HepG2 (cell line): ENCODE results near the gene STN1. TPM values are rescaled to one million over a fixed set of nuclear protein-coding genes. Genes with fewer than 3 reads are reported as not detected.
A peak's percentile ranks its signal among the peaks of the same experiment; 100 is the strongest.

ENCODE experiments used
- ATF7-NPFF ChIP-seq: sonication (generic); formaldehyde crosslinking; IDR thresholded peaks from 2 replicates; pipeline ENCODE4 v1.8.1; 2023; ENCODE audit warnings: mild to moderate bottlenecking, low read depth, missing genetic modification reagents, moderate library complexity
- BRF2 ChIP-seq: sonication (generic); formaldehyde crosslinking; IDR thresholded peaks from 2 replicates; pipeline ENCODE4 v1.8.1; 2022; ENCODE audit warnings: mild to moderate bottlenecking, missing genetic modification reagents
- DZIP1 ChIP-seq: sonication (generic); formaldehyde crosslinking; IDR thresholded peaks from 2 replicates; pipeline ENCODE4 v1.5.0; 2020; ENCODE audit warnings: mild to moderate bottlenecking, missing genetic modification reagents
- HMG20A ChIP-seq: IDR thresholded peaks from 2 replicates; pipeline ENCODE4 v1.6.1; 2016; ENCODE audit warnings: borderline replicate concordance
- NFRKB ChIP-seq: fragments of 450-650 bp; IDR thresholded peaks from 2 replicates; pipeline ENCODE4 v1.6.1; 2017
- POLR2AphosphoS5 ChIP-seq: IDR thresholded peaks from 2 replicates; pipeline ENCODE4 v1.6.1; 2012; ENCODE audit warnings: low read depth, low read length
- RNF2 ChIP-seq: fragments of 450-650 bp; conservative IDR thresholded peaks from 2 replicates; pipeline ENCODE4 v1.6.1; 2016; ENCODE audit warnings: low read depth
- SALL1 ChIP-seq: sonication (generic); formaldehyde crosslinking; IDR thresholded peaks from 2 replicates; pipeline ENCODE4 v1.8.0; 2022; ENCODE audit warnings: mild to moderate bottlenecking, missing genetic modification reagents
- TBL1XR1 ChIP-seq: fragments of 150-350 bp; IDR thresholded peaks from 2 replicates; pipeline ENCODE4 v1.6.1; 2014; ENCODE audit warnings: borderline replicate concordance, low read length; ENCODE audit not compliant: partially characterized antibody
- TFAP4 ChIP-seq: sonication (generic); IDR thresholded peaks from 2 replicates; pipeline ENCODE4 v1.6.1; 2016; ENCODE audit warnings: low read depth, borderline replicate concordance
- ZBTB43 ChIP-seq: sonication (generic); formaldehyde crosslinking; conservative IDR thresholded peaks from 2 replicates; pipeline ENCODE4 v1.4.0; 2020; ENCODE audit warnings: missing genetic modification reagents
- ZFX ChIP-seq: sonication (generic); formaldehyde crosslinking; IDR thresholded peaks from 2 replicates; pipeline ENCODE4 v1.4.0; 2020; ENCODE audit warnings: mild to moderate bottlenecking, low read depth, missing genetic modification reagents, moderate library complexity
- ZIK1 ChIP-seq: sonication (generic); formaldehyde crosslinking; IDR thresholded peaks from 2 replicates; pipeline ENCODE4 v1.5.0; 2020; ENCODE audit warnings: mild to moderate bottlenecking, low read depth, missing genetic modification reagents, borderline replicate concordance
- ZNF205 ChIP-seq: IDR thresholded peaks from 2 replicates; pipeline ENCODE4 v1.6.1; 2018; ENCODE audit warnings: missing biosample characterization, missing genetic modification reagents
- ZNF547 ChIP-seq: sonication (generic); formaldehyde crosslinking; IDR thresholded peaks from 2 replicates; pipeline ENCODE4 v1.5.1; 2020; ENCODE audit warnings: mild to moderate bottlenecking, missing genetic modification reagents
- ZNF766 ChIP-seq: sonication (generic); formaldehyde crosslinking; IDR thresholded peaks from 2 replicates; pipeline ENCODE4 v1.5.0; 2020; ENCODE audit warnings: missing genetic modification reagents, borderline replicate concordance
- ZSCAN22 ChIP-seq: sonication (generic); formaldehyde crosslinking; IDR thresholded peaks from 2 replicates; pipeline ENCODE4 v1.4.0; 2020; ENCODE audit warnings: mild to moderate bottlenecking, missing genetic modification reagents
- polyA plus RNA-seq, 8 experiments: library from polyadenylated mRNA; depleted of rRNA in 3 of 8; stranded (reverse) in 7 of 8; unstranded in 1 of 8; fragments of >200 nt; fragmentation: Illumina TruSeq in 4 of 8; extraction: Trizol in 4 of 8; gene quantifications; 2 replicates each; pipeline versions ENCODE4 v1.2.1 to v1.2.3, GENCODE V29; 2011 to 2016; ENCODE audit warnings: low read depth in 4 of 8, missing spikeins in 1 of 8, mixed read lengths in 1 of 8; ENCODE audit not compliant: insufficient read depth in 1 of 8
- total RNA-seq, 5 experiments: library from RNA; depleted of rRNA; stranded (reverse); fragments of >200 nt; fragmentation: Illumina TruSeq; extraction: Trizol; gene quantifications; 2 replicates each; pipeline ENCODE4 v1.2.3, GENCODE V29; 2016; ENCODE audit warnings: low read depth in 1 of 5

The STN1 gene
- total and polyA plus RNA-seq, 2 of the 13 experiments (the other 11 are each of a cell fraction or from before 2014, with no cell fraction given) = 17.6 to 22.7 TPM

GRCh38 chr10:103854686-103855391, 63.1 kb downstream of the STN1 start (continued):
- TF ChIP-seq ZSCAN22 (no peak), SALL1 (no peak), ZFX (peak; percentile 27; the same call in 1 of the 2 replicates), ATF7-NPFF (no peak), BRF2 (CRISPR knock-in tag) (no peak), ZNF766 (CRISPR knock-in tag) (no peak), ZNF547 (CRISPR knock-in tag) (no peak), TBL1XR1 (no peak), POLR2AphosphoS5 (no peak), DZIP1 (CRISPR knock-in tag) (peak; percentile 59; the same call in 1 of the 2 replicates), ZIK1 (no peak), HMG20A (CRISPR knock-in tag) (no peak), ZNF205 (CRISPR knock-in tag) (no peak), ZBTB43 (CRISPR knock-in tag) (no peak), TFAP4 (0 out of 2 replicates have a peak, but pooled peaks have one; percentile 14), RNF2 (no peak), NFRKB (no peak)
